ENCODE data around the gene FRMD4A.

Gene FRMD4A

GRCh38 chr10:13703101-13703818, 627.5 kb downstream of the FRMD4A start:
- DNase-seq (ENCODE audit: low read depth), result no peak

DNA sequence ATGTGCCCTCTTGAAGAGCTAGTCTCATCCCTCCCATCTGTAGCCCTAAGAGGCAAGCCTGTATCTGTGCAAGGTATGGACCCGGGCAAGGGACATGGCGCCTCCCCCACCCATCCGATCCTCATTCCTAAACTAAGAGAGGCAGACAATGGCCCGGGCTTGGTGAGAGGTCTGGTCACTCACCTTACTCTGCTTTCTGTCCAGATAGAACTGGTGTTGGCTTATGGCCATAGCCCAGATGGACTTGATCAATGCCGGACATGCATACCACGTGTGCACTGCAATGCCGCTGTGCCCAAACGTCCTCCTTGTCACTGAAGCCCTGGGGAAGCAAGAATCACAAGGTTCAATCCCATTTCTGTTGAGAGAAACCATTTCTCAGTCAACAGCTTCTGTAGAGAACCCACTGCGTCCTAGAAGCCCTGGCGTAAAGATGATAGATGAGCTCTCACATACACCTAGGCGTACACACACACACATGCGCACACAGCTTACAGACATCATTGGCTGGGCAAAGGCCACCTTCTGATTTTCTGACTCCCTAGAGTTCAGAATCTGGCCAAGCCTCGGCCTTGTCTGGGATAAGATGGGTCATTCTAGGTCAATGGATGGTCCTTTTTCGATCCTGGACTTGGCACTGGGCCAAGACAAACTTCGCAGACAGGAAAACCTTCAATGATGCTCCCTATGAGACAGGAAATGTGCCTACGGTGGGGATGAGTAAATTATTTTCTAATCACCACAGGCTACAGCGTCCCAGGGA, 629.4 kb downstream of the FRMD4A start:
- no peak for DNase-seq (ENCODE audit: low read depth)

- DNase-seq (ENCODE audit: low read depth), result no peak
Measured at GRCh38 chr10:13700473-13701144, 630.1 kb downstream of the FRMD4A start.

DNA sequence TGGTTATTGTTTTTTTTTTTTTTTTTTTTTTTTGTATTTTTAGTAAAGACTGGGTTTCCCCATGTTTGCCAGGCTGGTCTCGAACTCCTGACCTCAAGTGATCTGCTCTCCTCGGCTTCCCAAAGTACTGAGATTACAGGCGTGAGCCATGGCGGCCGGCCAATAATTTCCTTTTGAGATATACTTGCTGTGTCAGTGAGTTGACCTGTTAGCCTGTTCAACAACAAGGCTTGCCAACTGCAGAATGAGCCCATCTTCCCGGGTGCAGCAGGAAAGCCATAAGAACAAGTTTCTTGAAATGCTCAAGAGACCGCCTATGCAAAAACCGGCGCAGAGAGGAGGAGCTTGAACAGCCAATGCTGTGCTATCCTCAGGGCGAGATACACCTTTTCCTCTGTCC, 631.5 kb downstream of the FRMD4A start:
- no peak for DNase-seq (ENCODE audit: low read depth)

DNA sequence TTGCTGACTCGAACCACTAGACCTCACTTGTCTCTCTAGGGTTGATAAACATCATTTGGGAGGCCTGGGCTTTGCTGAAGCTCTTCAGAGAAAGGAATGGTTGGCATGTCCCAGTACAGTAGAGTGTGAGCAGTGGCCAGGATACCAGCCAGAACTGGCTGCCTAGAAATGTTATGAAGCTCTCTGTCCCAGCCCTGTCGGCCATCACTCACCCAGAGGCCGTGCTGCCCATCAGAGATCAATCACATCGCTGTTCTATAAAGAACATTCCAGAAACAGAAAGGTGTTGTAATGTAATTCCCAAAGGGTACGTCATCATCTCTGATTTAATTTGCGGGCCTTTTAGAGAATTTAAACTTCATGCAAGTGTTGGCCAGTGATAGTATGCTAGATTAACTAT, 632.5 kb downstream of the FRMD4A start:
- no peak for DNase-seq (ENCODE audit: low read depth)

DNA sequence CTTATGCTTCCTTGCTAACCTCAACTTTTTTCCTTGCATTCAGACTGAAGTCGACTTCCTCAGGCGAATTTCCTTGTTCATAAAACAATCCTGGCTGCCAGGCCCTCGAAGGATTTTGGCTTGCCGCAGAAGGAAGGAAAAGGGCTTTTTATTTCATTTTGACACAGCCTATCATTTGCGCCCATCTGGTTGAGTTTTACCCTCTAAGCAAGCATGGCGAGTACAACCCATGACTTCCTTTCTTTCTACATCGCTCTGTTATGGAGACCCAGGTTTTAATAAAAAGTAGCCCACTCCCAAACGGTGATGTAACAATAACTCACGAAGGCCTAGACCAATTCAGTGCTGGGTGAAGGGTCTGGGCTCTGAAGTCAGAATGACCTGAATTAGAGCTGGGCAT, 634.7 kb downstream of the FRMD4A start:
- no peak for DNase-seq (ENCODE audit: low read depth)

DNA sequence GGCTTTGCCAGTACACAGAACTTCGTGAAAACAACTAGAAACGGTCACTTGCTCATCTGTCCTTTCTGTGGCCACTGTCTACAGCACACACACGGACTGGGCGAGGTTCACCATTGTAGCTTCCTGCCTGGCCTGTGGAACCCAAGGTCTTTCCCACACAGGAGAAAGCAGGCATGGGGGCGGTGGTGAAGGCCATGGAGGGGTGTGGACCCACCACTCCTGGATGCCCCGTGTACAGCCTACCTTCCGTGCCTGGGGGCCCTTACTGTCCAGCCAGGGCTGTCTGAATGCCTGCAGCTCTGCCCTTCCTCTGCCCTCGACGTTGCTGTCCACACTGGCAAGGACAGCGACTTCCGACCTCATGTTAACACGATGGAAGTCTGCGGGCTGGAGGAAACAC, 635.1 kb downstream of the FRMD4A start:
- DNase-seq (ENCODE audit: low read depth), result no peak

- no peak for DNase-seq (ENCODE audit: low read depth)
Measured at GRCh38 chr10:13693783-13694700, 636.7 kb downstream of the FRMD4A start.

DNA sequence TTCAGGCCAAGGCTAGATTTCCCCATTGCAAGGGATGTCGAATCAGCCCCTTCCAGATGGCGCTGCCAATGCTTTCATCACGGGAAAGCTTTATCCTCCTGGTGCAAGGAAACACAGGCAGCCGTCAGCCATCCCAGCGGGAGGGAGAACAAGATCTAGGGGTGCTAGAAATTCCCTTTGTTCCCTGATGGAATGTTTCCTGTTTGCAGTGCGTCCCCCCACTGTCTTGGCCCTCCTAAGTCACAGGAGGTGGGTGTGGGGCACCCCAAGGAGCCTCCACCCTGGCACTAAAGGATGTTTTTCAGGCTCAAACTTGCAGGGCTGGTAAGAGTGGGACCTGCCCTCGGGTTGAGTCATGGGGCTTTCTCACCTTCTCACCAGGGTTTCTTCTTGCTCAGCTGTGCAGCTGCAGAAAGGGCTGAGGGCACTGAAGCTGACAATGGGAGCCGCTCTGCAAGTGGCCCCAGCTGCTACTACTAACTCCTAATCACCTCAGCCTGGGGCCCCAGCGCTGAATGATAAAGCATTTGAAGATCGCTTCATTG, 640.4 kb downstream of the FRMD4A start:
- no peak for DNase-seq (ENCODE audit: low read depth)

GRCh38 chr10:13686331-13686752, 644.4 kb downstream of the FRMD4A start:
- DNase-seq (ENCODE audit: low read depth), result no peak

- DNase-seq (ENCODE audit: low read depth), result no peak
Measured at GRCh38 chr10:13685885-13686284, 644.8 kb downstream of the FRMD4A start.

DNA sequence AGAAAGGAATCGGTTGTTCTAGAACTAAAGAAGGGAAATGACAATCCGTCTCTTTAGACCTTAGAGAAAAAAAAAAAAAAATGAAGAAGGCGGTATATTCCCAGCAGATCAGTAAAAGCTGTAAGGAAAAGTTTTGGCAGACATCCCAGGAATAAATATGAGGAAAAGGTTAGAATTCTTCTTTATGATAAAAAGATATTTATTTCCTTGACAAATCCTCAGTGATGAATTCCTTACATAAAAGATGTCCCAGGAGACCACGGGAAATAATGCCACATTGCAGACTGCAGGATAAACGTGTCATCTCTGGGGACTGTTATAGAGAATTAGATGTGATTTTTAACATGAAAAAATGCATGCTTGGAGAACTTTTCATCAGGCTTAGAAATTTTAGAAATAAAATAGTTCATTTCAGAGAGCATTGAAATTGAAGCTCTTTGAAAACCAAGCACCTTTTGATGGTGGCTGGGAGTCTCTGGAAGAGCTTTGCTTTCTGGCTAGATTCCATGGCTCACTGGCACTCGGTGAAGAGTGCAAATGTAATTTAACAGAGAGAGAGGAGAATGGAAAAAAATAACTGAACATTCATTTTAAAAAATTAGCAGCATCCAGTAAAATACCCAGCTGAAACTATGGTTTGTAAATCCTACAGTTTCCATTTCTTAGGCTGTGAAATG, 645.8 kb downstream of the FRMD4A start:
- peak; percentile 9 for DNase-seq (ENCODE audit: low read depth)

DNA sequence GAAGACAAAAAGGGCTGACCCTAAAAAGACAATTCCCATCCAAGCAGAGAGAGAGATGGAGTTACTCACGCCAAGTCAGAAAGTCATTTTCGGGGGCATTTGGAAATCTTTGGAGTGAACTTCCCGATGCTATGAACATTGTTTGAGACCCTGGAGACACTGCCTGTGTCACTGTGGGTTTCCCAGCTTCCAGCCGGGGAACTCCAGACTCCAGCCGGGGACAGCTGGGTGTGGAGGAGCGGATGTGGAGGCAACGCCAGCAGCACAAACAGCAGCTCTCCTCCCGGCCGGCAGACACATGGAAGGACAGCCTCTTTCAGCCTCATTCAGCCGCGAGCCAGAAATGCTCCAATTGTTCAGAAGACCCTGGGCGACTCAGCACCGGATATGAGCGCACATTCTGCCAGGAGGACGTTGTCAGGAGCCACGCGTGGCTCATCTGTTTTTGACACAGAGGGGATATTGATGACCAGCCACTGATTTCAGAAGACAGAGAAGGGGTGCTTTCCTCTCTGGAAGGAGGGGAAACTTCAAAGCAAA, 646.4 kb downstream of the FRMD4A start:
- DNase-seq (ENCODE audit: low read depth), result peak; percentile 44

DNA sequence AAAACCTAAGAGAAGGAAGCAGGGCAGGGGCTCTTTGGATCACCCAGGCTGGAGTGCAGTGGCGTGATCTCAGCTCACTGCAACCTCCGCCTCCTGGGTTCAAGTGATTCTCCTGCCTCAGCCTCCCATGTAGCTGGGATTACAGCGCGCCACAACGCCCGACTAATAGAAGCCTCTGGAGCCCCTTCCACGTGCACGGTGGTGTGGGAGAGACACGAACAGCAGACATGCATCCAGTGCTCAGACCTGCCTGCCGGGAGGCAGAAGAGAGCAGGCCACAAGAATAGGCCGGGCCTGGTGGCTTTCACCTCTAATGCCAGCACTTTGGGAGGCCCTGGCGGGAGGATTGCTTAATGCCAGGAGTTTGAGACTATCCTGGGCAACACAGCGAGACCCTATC, 647.7 kb downstream of the FRMD4A start:
- no peak for DNase-seq (ENCODE audit: low read depth)

- DNase-seq (ENCODE audit: low read depth), result no peak
Measured at GRCh38 chr10:13681960-13682359, 648.8 kb downstream of the FRMD4A start.

GRCh38 chr10:13681528-13681927, 649.2 kb downstream of the FRMD4A start:
- no peak for DNase-seq (ENCODE audit: low read depth)

- no peak for DNase-seq (ENCODE audit: low read depth)
Measured at GRCh38 chr10:13681095-13681494, 649.6 kb downstream of the FRMD4A start.

- no peak for DNase-seq (ENCODE audit: low read depth)
Measured at GRCh38 chr10:13678101-13678843, 652.5 kb downstream of the FRMD4A start.

- DNase-seq (ENCODE audit: low read depth), result no peak
Measured at GRCh38 chr10:13674645-13675588, 655.8 kb downstream of the FRMD4A start.
